ENCODE results near the gene MED15.

Gene MED15

DNA sequence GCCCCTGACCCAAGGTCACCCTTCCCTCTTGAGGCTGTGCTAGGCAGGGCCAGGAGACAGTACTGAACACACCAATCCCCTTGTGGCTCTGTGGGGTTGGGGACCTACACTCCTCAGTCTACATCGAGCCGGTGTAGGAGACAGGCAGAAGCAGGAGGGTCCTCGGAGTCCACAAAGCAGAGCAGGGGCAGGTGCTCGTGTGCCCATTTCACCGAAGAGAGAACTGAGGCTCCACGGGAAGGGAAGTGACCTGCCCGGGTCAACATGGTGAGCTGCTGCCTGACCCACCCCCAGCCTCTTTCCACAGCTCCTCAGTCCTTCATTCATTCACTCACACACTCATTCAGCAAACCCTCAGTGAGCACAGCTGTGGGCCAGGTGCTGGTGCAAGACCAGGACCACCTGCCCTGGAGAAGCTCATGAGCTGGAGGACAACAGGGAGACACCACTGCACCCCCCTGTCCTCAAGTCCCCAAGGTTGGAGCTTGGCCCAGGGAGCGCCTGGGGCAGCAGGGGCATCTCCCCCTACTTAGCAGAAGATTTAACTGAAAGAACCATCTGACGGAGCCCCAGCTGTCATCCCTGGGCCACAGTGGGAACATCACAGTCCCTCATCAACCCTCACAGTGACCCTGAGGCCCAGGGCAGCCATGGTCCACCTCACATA is 127.3 kb downstream of the MED15 start:
- TF ChIP-seq, protein P1, sequence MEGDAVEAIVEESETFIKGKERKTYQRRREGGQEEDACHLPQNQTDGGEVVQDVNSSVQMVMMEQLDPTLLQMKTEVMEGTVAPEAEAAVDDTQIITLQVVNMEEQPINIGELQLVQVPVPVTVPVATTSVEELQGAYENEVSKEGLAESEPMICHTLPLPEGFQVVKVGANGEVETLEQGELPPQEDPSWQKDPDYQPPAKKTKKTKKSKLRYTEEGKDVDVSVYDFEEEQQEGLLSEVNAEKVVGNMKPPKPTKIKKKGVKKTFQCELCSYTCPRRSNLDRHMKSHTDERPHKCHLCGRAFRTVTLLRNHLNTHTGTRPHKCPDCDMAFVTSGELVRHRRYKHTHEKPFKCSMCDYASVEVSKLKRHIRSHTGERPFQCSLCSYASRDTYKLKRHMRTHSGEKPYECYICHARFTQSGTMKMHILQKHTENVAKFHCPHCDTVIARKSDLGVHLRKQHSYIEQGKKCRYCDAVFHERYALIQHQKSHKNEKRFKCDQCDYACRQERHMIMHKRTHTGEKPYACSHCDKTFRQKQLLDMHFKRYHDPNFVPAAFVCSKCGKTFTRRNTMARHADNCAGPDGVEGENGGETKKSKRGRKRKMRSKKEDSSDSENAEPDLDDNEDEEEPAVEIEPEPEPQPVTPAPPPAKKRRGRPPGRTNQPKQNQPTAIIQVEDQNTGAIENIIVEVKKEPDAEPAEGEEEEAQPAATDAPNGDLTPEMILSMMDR (IDR thresholded peaks at IDR 0.05; ENCODE audit: low read depth, low read length, missing control alignments) = no peak
- DNase-seq = no peak
- H3K27ac ChIP-seq = no peak overlapping the region
- peaks cover 32% of the 10 kb centered on the region for H3K27me3 ChIP-seq (replicated peaks)
- in situ Hi-C loops (cut with HindIII; ENCODE audit: low pct_ligation_motif_present, low sequenced_read_pairs) = no loop called here
- H3K4me3 ChIP-seq (ENCODE audit: low read depth, low read length) = no peak overlapping the region
- no peaks in the 10 kb centered on the region for H3K36me3 ChIP-seq (replicated peaks)

DNA sequence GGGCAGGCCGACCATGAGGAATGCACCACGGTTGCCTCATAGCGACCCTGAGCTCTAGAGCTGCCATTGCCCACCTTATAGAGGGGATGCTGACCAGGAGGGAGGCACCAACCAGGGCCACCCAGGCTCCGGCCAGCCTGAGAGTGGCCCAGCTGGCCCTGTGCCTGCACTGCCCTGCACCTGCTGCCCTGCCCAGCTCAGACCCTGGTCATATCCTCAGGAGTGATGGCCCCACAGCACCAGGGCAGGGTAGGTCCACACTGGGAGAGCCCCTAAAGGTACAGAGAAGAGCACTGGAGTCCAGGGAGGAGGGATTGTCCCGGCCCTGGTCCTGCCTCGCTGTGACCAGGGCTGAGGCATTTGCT is 127.8 kb downstream of the MED15 start:
- Histone ChIP-seq H3K4me3 (ENCODE audit: low read depth, low read length) (no peak overlapping the region), H3K27ac (no peak overlapping the region), H3K27me3 (replicated peaks) (peaks cover 31% of the 10 kb centered on the region), H3K36me3 (replicated peaks) (no peaks in the 10 kb centered on the region)
- TF ChIP-seq, protein P1 (IDR thresholded peaks at IDR 0.05; ENCODE audit: low read depth, low read length, missing control alignments) = no peak
- in situ Hi-C loops (cut with HindIII; ENCODE audit: low pct_ligation_motif_present, low sequenced_read_pairs) = no loop called here
- DNase-seq = no peak

DNA sequence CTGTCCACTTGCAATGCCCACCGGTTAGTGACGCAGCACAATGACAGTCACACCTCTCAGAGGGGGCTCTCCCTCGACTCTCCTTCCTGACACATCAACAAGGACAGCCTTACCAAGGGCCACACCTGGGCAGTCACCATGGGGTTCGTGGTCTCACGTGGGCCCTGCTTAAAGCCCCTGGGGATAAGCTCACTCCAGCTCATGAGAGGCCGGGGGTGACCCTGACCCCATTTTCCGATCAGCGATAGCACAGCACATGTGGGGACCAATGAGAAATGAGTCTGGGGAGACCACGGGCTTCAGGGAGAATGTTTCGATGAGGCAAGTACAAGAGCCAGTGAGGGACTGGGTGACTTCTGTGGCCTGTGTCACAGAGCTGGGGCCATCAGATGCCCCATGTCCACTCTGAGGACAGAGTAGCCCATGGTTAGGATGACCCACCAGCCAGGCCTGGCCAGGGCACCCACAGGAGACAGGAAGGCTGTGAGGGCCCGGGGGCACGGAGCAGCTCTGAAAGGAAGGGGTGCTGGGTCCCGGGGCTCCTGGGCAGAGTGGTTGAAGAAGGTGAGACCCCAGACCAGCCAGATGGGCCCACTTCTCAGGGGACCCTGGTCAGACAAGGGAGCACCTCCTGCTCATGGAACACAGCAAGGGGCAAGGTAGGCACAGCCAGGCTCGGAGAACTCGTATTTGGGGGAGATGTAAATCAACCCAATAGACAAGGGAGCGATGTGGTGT is 128.8 kb downstream of the MED15 start:
- TF ChIP-seq, protein P1 (IDR thresholded peaks at IDR 0.05; ENCODE audit: low read depth, low read length, missing control alignments) = no peak
- Histone ChIP-seq H3K27me3 (replicated peaks) (peaks cover 29% of the 10 kb centered on the region), H3K27ac (no peak overlapping the region), H3K4me3 (ENCODE audit: low read depth, low read length) (no peak overlapping the region), H3K36me3 (replicated peaks) (no peaks in the 10 kb centered on the region)
- no peak for DNase-seq
- in situ Hi-C loops (cut with HindIII; ENCODE audit: low pct_ligation_motif_present, low sequenced_read_pairs) = no loop called here

DNA sequence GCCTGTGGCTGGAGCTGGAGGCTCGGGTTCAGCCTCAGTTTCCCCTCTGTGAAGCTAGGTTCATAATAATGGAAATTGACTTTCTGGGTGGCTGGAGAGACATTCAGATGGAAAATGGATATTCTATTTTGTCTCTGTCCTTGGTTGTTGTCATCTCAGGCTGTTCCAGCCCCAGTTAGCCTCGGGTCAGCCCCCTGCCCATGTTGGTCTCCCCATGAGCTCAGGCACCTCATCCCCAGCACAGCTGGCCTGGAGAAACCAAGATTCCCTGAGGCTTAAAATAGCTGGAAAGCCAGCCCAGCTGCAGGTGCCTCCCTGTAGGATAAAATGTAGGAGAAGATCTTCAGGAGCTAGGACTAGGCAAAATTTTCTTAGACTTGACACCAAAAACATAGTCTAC is 129.5 kb downstream of the MED15 start:
- peaks cover 34% of the 10 kb centered on the region for H3K27me3 ChIP-seq (replicated peaks)
- no peak for DNase-seq
- no peaks in the 10 kb centered on the region for H3K36me3 ChIP-seq (replicated peaks)
- H3K27ac ChIP-seq = no peak overlapping the region
- no peak overlapping the region for H3K4me3 ChIP-seq (ENCODE audit: low read depth, low read length)
- in situ Hi-C loops (cut with HindIII; ENCODE audit: low pct_ligation_motif_present, low sequenced_read_pairs) = no loop called here
- TF ChIP-seq, protein P1 (IDR thresholded peaks at IDR 0.05; ENCODE audit: low read depth, low read length, missing control alignments) = no peak

Measured in brain microvascular endothelial cell (primary cell).